Measurements from ENCODE around the gene BIRC3.
"Not testable (repeated sequence)": the region's sequence is repeated elsewhere in the genome, so short reads cannot be mapped to it uniquely, and the experiment has no call there.

GRCh38 chr11:102374633-102375424, 57.5 kb downstream of the BIRC3 start:
- TF ChIP-seq, protein P1, sequence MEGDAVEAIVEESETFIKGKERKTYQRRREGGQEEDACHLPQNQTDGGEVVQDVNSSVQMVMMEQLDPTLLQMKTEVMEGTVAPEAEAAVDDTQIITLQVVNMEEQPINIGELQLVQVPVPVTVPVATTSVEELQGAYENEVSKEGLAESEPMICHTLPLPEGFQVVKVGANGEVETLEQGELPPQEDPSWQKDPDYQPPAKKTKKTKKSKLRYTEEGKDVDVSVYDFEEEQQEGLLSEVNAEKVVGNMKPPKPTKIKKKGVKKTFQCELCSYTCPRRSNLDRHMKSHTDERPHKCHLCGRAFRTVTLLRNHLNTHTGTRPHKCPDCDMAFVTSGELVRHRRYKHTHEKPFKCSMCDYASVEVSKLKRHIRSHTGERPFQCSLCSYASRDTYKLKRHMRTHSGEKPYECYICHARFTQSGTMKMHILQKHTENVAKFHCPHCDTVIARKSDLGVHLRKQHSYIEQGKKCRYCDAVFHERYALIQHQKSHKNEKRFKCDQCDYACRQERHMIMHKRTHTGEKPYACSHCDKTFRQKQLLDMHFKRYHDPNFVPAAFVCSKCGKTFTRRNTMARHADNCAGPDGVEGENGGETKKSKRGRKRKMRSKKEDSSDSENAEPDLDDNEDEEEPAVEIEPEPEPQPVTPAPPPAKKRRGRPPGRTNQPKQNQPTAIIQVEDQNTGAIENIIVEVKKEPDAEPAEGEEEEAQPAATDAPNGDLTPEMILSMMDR (IDR thresholded peaks at IDR 0.05), result not testable (repeated sequence)
- TF ChIP-seq POLR2A (IDR thresholded peaks at IDR 0.05), result not testable (repeated sequence)

Measured in sigmoid colon (tissue), 3 donors.